Thymus (tissue), 11 donors: ENCODE measurements around the gene SLC16A10. TPM values are rescaled to one million over a fixed set of nuclear protein-coding genes. Genes with fewer than 3 reads are reported as not detected.

Source experiments
- DNase-seq, 9 donors: peaks; one replicate each; pipeline ENCODE4 v3.0.0-alpha.2; 2013; ENCODE audit warnings: low spot score in 9 of 9, low read depth in 6 of 9, missing footprints in 1 of 9
- H3K27ac ChIP-seq, 2 donors: one replicate each; pipeline ENCODE4 v1.5.1; 2013; ENCODE audit warnings: control low read depth in 1 of 2, low read depth in 1 of 2, low read length in 1 of 2, mild to moderate bottlenecking in 1 of 2, moderate library complexity in 1 of 2
- H3K27me3 ChIP-seq, 2 donors: one replicate each; pipeline ENCODE4 v1.5.1; 2013; ENCODE audit warnings: low read length in 1 of 2; ENCODE audit not compliant: control insufficient read depth in 2 of 2, insufficient read depth in 1 of 2
- H3K36me3 ChIP-seq, 2 donors: one replicate each; pipeline ENCODE4 v1.5.1; 2013; ENCODE audit warnings: low read length in 1 of 2, mild to moderate bottlenecking in 1 of 2, moderate library complexity in 1 of 2; ENCODE audit not compliant: control insufficient read depth in 2 of 2, insufficient read depth in 2 of 2
- H3K4me1 ChIP-seq, 2 donors: one replicate each; pipeline ENCODE4 v1.5.1; 2013; ENCODE audit warnings: low read length in 2 of 2; ENCODE audit not compliant: control insufficient read depth in 2 of 2, insufficient read depth in 2 of 2
- H3K4me3 ChIP-seq, 2 donors: one replicate each; pipeline ENCODE4 v1.5.1; 2013; ENCODE audit warnings: low read length in 2 of 2, control low read depth in 1 of 2, mild to moderate bottlenecking in 1 of 2
- H3K9me3 ChIP-seq, 2 donors: one replicate each; pipeline ENCODE4 v1.5.1; 2013; ENCODE audit warnings: low read length in 1 of 2, mild to moderate bottlenecking in 1 of 2; ENCODE audit not compliant: control insufficient read depth in 2 of 2, insufficient read depth in 1 of 2
- WGBS: extraction: QIAGEN DNeasy Blood & Tissue Kit; methylation state at CpG from one replicate; pipeline ENCODE4 v1.1.7; 2013; 5-methylcytosine and 5-hydroxymethylcytosine counted together
- polyA plus RNA-seq: library from polyadenylated mRNA; stranded (reverse); fragments of 200-250 nt; gene quantifications from one replicate; pipeline ENCODE4 v1.2.3, GENCODE V29; 2013
- total RNA-seq: library from RNA; stranded (reverse); fragments of 120-200 nt; gene quantifications from one replicate; pipeline ENCODE4 v1.2.4, GENCODE V29; 2013
- donor health status: healthy.

SLC16A10 gene
- total and polyA plus RNA-seq, 2 donors = 15.0 to 20.0 TPM

DNA sequence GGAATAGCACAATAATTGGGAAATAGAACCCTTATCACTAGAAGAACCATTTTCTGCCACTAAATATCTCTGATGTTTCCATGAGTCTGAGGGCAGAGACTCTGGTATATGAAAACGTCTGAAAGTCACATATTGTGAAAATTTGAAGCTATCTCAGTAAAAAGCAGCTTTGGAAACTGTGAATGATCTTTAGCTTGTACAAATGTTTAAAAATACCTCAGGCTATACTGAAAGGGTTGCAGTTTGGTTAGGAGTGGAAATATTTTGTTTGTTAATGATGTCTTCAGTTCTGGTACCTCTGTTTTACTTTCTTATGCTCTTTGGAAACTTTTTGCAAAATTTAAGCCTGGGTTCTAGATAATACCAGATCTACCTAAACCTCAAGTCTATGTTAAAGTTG is 135.0 kb downstream of the SLC16A10 start:
- 45% methylated on average over 1 of the region's 1 CpG for WGBS
- Histone ChIP-seq H3K4me1 (no peaks in the 10 kb centered on the region), H3K36me3 (peaks cover 0 to 3% of the 10 kb centered on the region in 2 donors), H3K27ac (no peak overlapping the region), H3K9me3 (no peaks in the 10 kb centered on the region), H3K27me3 (no peaks in the 10 kb centered on the region), H3K4me3 (no peak overlapping the region)
- no peak for DNase-seq

GRCh38 chr6:111228094-111228493 is 140.8 kb downstream of the SLC16A10 start:
- no peak overlapping the region for H3K27ac ChIP-seq

GRCh38 chr6:111230351-111231089 is 143.2 kb downstream of the SLC16A10 start:
- Histone ChIP-seq H3K4me3 (no peak overlapping the region), H3K4me1 (no peaks in the 10 kb centered on the region), H3K27ac (no peak overlapping the region), H3K36me3 (no peaks in the 10 kb centered on the region), H3K27me3 (no peaks in the 10 kb centered on the region), H3K9me3 (peaks cover 0 to 2% of the 10 kb centered on the region in 2 donors)
- 95% methylated on average over 2 of the region's 2 CpGs for WGBS
- DNase-seq = no peak

More at GRCh38 chr6:111228094-111228493, 140.8 kb downstream of the SLC16A10 start:
- DNase-seq = no peak
- 93% methylated on average over 2 of the region's 2 CpGs for WGBS
- Histone ChIP-seq H3K4me3 (no peak overlapping the region), H3K9me3 (peaks cover 0 to 2% of the 10 kb centered on the region in 2 donors), H3K27me3 (no peaks in the 10 kb centered on the region), H3K36me3 (no peaks in the 10 kb centered on the region), H3K4me1 (no peaks in the 10 kb centered on the region)

- DNase-seq = no peak
- Histone ChIP-seq H3K4me1 (no peaks in the 10 kb centered on the region), H3K36me3 (no peaks in the 10 kb centered on the region), H3K9me3 (peaks cover 0 to 2% of the 10 kb centered on the region in 2 donors), H3K27ac (no peak overlapping the region), H3K27me3 (no peaks in the 10 kb centered on the region), H3K4me3 (no peak overlapping the region)
- WGBS = 97% methylated on average over 4 of the region's 4 CpGs
Observed at GRCh38 chr6:111231090-111231459, 143.8 kb downstream of the SLC16A10 start.

GRCh38 chr6:111237852-111238251 is 150.5 kb downstream of the SLC16A10 start:
- Histone ChIP-seq H3K4me3 (no peak overlapping the region), H3K9me3 (no peaks in the 10 kb centered on the region), H3K36me3 (no peaks in the 10 kb centered on the region), H3K27ac (no peak overlapping the region), H3K4me1 (no peaks in the 10 kb centered on the region), H3K27me3 (no peaks in the 10 kb centered on the region)
- no peak for DNase-seq
- 97% methylated on average over 2 of the region's 2 CpGs for WGBS

- H3K27ac ChIP-seq = no peak overlapping the region
- H3K4me1 ChIP-seq = no peaks in the 10 kb centered on the region
- H3K4me3 ChIP-seq = no peak overlapping the region
- no peak for DNase-seq
- 82% methylated on average over 4 of the region's 4 CpGs for WGBS
- H3K9me3 ChIP-seq = no peaks in the 10 kb centered on the region
- H3K27me3 ChIP-seq = no peaks in the 10 kb centered on the region
- no peaks in the 10 kb centered on the region for H3K36me3 ChIP-seq
Observed at GRCh38 chr6:111238464-111239119, 151.3 kb downstream of the SLC16A10 start.

GRCh38 chr6:111239461-111239860 is 152.2 kb downstream of the SLC16A10 start:
- 68% methylated on average over 4 of the region's 4 CpGs for WGBS
- DNase-seq = no peak
- no peaks in the 10 kb centered on the region for H3K27me3 ChIP-seq
- no peaks in the 10 kb centered on the region for H3K9me3 ChIP-seq
- no peak overlapping the region for H3K4me3 ChIP-seq
- no peaks in the 10 kb centered on the region for H3K36me3 ChIP-seq
- H3K4me1 ChIP-seq = no peaks in the 10 kb centered on the region
- H3K27ac ChIP-seq = no peak overlapping the region

- Histone ChIP-seq H3K4me3 (no peak overlapping the region), H3K27ac (no peak overlapping the region), H3K4me1 (no peaks in the 10 kb centered on the region), H3K9me3 (no peaks in the 10 kb centered on the region), H3K36me3 (no peaks in the 10 kb centered on the region), H3K27me3 (no peaks in the 10 kb centered on the region)
- DNase-seq = no peak
- 97% methylated on average over 5 of the region's 5 CpGs for WGBS
Observed at GRCh38 chr6:111242452-111242851, 155.1 kb downstream of the SLC16A10 start.

GRCh38 chr6:111243095-111243494 is 155.8 kb downstream of the SLC16A10 start:
- no peaks in the 10 kb centered on the region for H3K4me1 ChIP-seq
- H3K9me3 ChIP-seq = no peaks in the 10 kb centered on the region
- no peak overlapping the region for H3K27ac ChIP-seq
- H3K27me3 ChIP-seq = no peaks in the 10 kb centered on the region
- 98% methylated on average over 4 of the region's 4 CpGs for WGBS
- no peaks in the 10 kb centered on the region for H3K36me3 ChIP-seq
- no peak overlapping the region for H3K4me3 ChIP-seq
- no peak for DNase-seq
